GM21737 (cell line): ENCODE measurements around the gene ARFIP1.
"Not testable (repeated sequence)": the region's sequence is repeated elsewhere in the genome, so short reads cannot be mapped to it uniquely, and the experiment has no call there.

Source experiments
- ATAC-seq: cut with Tn5 transposase; IDR thresholded peaks from one replicate; pipeline ENCODE4 v1.9.1; 2021; ENCODE audit warnings: mild to moderate bottlenecking, moderate library complexity; ENCODE audit not compliant: unreplicated experiment

ARFIP1 gene

GRCh38 chr4:152779513-152780266 lies at the start of gene ARFIP1, which contains the start of gene TIGD4:
Gene ARFIP1 (plus strand): TSS chr4:152779954. CDS start chr4:152829634, 49,680 bp downstream.
Gene TIGD4 (minus strand): TSS chr4:152779730. CDS start chr4:152771004, 8,726 bp downstream.
- peak; percentile 92 for ATAC-seq

DNA sequence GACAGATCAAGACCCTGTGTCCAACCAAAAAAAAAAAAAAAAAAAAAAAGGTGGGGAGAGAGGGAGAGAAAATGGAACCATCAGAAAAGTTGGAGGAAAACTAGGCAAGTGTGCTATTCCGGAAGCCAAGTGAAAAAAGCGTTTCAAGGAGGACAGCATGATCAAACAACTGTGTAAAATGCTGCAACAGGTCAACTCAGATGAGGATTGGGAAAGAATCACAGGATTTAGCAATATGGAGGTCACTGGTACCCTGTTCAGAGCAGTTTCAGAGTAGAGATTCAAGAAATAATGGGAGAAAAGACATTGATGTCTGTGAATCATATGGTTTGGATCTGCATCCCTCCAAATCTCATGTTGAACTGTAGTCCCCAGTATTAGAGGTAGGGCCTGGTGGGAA lies 47.8 kb upstream of the ARFIP1 start:
- no peak for ATAC-seq

- ATAC-seq: no peak
Measured at GRCh38 chr4:152734015-152734698, 45.6 kb upstream of the ARFIP1 start.

DNA sequence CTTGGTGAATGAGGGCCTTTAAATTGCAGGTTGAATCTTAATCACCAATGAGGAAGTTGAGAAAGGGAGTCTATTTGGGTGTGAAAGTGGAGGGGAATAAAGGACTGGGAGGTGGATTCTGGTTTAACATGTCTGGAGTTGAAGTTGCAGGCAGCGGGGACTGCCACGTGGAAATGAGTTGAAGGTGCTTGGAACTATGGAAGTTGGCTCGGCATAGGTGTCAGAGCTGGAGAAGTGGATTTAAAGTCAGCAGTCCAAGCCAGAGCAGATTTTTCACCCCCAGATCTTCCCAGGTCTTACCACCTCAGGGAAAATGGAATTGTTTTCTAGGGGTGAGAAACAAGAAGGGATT lies 45.1 kb upstream of the ARFIP1 start:
- no peak for ATAC-seq

- ATAC-seq: no peak
Measured at GRCh38 chr4:152735396-152735859, 44.3 kb upstream of the ARFIP1 start.

DNA sequence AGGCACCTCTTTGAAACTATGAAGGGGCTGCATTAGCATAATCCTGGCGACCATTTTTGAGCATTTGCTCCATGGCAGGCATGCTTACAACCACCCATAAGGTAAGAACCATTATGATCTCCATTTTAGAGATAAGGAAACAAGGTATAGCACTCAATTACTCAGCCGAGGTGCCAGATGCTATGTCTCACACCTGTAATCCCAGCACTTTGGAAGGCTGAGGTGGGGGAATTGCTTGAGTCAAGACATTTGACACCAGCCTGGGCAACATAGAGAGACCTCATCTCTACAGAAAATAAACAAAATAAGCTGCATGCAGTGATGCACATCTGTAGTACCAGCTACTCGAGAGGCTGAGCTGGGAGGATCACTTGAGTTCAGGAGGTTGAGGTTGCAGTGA lies 43.8 kb upstream of the ARFIP1 start:
- ATAC-seq: no peak

GRCh38 chr4:152738827-152739226 lies 40.9 kb upstream of the ARFIP1 start:
- no peak for ATAC-seq

DNA sequence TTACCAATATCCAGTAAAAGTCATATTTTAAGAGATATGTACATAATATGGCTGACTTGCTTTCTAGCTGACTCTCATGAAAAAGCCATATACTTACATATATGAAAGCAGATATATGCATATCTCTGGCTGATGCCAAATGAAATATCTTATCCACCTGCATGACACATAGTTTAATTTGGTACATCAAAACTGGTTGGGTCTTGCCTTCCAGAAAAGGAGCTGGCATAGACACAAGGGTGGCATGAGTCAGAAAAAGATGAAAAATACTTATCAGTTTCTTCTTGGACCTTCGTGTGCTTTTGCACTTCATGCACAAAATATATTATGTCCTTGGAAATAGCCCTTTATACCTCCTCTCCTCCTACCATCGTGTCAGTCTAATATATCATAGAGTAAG lies 32.3 kb upstream of the ARFIP1 start:
- no peak for ATAC-seq

GRCh38 chr4:152748619-152749018 lies 31.1 kb upstream of the ARFIP1 start:
- ATAC-seq: no peak

- no peak for ATAC-seq
Measured at GRCh38 chr4:152763796-152764195, 16.0 kb upstream of the ARFIP1 start.

DNA sequence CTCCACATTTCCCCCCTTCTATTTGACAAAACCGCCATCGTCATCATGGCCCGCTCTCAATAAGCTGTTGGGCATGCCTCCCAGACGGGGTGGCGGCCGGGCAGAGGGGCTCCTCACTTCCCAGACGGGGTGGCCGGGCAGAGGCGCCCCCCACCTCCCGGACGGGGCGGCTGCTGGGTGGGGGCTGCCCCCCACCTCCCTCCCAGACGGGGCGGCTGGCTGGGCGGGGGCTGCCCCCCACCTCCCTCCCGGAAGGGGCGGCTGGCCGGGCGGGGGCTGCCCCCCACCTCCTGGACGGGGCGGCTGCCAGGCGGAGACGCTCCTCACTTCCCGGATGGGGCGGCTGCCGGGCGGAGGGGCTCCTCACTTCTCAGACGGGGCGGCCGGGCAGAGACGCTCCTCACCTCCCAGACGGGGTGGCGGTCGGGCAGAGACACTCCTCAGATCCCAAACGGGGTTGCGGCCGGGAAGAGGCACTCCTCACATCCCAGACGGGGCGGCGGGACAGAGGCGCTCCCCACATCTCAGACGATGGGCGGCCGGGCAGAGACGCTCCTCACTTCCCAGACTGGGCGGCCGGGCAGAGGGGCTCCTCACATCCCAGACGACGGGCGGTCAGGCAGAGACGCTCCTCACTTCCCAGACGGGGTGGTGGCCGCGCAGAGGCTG lies 14.6 kb upstream of the ARFIP1 start:
- ATAC-seq: not testable (repeated sequence)

GRCh38 chr4:152771741-152772533 lies 7.8 kb upstream of the ARFIP1 start:
- peak; percentile 91 for ATAC-seq

GRCh38 chr4:152773339-152773738 lies 6.4 kb upstream of the ARFIP1 start:
- no peak for ATAC-seq

DNA sequence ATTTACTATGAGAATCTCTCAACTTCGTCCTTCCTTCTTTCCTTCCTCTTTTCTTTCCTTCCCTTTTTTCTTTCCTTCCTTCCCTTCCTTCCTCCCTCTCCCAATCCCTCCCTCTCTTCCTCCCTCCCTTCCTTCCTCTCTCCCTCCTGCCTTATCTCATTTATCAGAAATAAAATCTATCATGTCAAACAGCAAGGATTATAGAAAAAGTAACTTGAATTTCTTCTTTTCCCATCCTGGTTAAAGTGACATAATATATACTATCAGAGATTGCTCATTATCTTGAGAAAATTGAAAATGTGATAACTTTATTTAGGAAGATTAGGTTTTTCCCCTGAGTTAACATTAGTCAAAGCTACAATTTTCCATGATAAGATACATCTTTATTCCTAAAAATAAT lies 5.8 kb upstream of the ARFIP1 start:
- ATAC-seq: no peak

- no peak for ATAC-seq
Measured at GRCh38 chr4:152776352-152776751, 3.4 kb upstream of the ARFIP1 start.

DNA sequence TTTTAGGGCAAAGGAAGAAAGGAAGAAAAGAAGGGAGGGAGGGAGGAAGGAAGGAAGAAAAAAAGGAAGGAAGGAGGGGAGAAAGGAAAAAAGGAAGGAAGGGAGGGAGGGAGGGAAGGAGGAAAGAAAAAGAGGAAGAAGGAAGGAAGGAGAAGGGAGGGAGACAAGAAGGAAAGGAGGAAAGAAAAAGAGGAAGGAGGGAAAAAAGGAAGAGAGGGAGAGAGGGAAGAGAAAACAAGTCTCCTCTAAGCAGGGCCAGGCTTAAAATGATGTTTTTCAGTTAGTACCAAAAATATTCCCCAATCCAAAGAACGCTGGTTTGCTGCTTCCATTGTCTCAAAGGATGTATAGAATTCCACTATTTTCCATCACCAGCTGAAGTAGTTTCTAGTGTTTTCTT lies 2.3 kb upstream of the ARFIP1 start:
- no peak for ATAC-seq

GRCh38 chr4:152778656-152779512 lies 870 bp upstream of the ARFIP1 start:
- no peak for ATAC-seq

GRCh38 chr4:152780267-152780778 lies 569 bp downstream of the ARFIP1 start:
- ATAC-seq: peak; percentile 24

GRCh38 chr4:152784490-152785350 lies 5.0 kb downstream of the ARFIP1 start:
- ATAC-seq: no peak
